ENCODE results near the gene RBM7.

GRCh38 chr11:114379394-114380069 is 20.9 kb upstream of the RBM7 start:
- no peak for TF ChIP-seq SUZ12 (IDR thresholded peaks at IDR 0.05; ENCODE audit: extremely low read depth, insufficient read depth, insufficient read length)
- TF ChIP-seq YY1 (IDR thresholded peaks at IDR 0.05; ENCODE audit: insufficient read depth, insufficient read length), result no peak
- TF ChIP-seq ZNF274 (IDR thresholded peaks at IDR 0.05; ENCODE audit: low read depth, low read length), result no peak

All from NT2/D1 (cell line).